Measurements from ENCODE around the gene CST6.
A peak's percentile ranks its signal among the peaks of the same experiment; 100 is the strongest.

CST6 gene, protein sequence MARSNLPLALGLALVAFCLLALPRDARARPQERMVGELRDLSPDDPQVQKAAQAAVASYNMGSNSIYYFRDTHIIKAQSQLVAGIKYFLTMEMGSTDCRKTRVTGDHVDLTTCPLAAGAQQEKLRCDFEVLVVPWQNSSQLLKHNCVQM

DNA sequence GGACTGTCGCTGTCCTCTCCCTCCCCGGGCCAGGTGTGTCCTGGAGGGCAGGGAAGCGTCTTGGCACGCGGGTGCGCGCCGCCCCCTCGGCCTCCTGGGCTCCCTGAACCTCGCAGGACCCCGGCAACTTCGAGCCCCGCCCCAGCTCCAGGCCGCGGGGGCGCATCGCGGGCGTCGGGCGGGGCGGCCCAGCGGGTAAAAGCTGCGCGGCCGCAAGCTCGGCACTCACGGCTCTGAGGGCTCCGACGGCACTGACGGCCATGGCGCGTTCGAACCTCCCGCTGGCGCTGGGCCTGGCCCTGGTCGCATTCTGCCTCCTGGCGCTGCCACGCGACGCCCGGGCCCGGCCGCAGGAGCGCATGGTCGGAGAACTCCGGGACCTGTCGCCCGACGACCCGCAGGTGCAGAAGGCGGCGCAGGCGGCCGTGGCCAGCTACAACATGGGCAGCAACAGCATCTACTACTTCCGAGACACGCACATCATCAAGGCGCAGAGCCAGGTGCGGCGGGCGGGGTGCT, at the start of gene CST6:
Gene CST6, plus strand, starts transcription at position 224 of the 519 bp plus-strand sequence. Its CDS starts 37 bp downstream, at position 261.
- DNase-seq (ENCODE audit: low read depth), result no peak
- no peak within 1 kb of the TSS for H3K4me3 ChIP-seq (replicated peaks; ENCODE audit: low read depth, low read length)
- no peak for TF ChIP-seq CTCF (IDR thresholded peaks at IDR 0.05; ENCODE audit: low read length, missing control alignments)

- no peak for DNase-seq (ENCODE audit: low read depth)
- no peak for TF ChIP-seq CTCF (IDR thresholded peaks at IDR 0.05; ENCODE audit: low read length, missing control alignments)
- peak overlapping the region; percentile 74 for H3K4me3 ChIP-seq (replicated peaks; ENCODE audit: low read depth, low read length)
Measured at GRCh38 chr11:65962141-65962564, 49.7 kb upstream of the CST6 start.

DNA sequence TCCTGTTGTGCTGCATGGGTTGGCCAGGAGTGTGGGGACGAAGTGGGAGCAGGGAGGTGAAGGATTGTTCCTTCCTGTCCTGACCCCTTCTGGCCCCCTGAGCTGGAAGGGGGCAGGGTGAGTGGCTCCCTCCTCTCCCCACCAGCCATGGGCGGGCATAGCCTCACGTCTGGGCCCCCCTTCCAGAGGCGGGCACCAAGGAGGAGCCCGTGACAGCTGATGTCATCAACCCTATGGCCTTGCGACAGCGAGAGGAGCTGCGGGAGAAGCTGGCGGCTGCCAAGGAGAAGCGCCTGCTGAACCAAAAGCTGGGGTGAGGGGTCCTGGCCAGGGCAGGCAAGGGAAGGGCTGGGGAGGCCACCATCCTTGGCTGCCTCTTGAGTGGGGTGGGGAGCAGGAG, 46.9 kb upstream of the CST6 start:
- DNase-seq (ENCODE audit: low read depth), result no peak
- TF ChIP-seq CTCF (IDR thresholded peaks at IDR 0.05; ENCODE audit: low read length, missing control alignments), result no peak
- H3K4me3 ChIP-seq (replicated peaks; ENCODE audit: low read depth, low read length), result no peak overlapping the region

DNA sequence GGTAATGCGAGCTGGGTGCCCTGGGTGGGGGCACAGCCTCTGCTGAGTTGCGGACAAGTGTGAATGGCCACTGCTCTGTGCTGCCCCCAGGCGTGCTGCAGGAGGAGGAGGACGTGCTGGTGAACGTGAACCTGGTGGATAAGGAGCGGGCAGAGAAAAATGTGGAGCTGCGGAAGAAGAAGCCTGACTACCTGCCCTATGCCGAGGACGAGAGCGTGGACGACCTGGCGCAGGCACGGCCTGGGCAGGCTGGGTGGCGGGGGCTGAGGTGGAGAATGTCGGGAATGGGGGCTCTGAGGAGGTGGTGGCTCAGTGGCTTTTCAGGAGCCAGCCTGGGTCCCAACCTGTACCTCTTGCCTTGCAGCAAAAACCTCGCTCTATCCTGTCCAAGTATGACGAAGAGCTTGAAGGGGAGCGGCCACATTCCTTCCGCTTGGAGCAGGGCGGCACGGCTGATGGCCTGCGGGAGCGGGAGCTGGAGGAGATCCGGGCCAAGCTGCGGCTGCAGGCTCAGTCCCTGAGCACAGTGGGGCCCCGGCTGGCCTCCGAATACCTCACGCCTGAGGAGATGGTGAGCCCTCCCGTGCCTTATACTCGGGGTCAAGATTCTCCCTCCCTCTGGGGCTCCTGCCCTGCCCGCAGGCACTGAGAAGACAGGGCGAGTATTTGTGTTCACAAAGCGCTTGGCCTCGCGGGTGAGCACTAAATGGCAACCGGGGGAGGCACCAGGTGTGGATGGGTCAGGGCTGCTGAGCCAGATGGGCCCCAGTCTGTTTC, 45.6 kb upstream of the CST6 start:
- H3K4me3 ChIP-seq (replicated peaks; ENCODE audit: low read depth, low read length), result no peak overlapping the region
- no peak for TF ChIP-seq CTCF (IDR thresholded peaks at IDR 0.05; ENCODE audit: low read length, missing control alignments)
- DNase-seq (ENCODE audit: low read depth), result no peak

DNA sequence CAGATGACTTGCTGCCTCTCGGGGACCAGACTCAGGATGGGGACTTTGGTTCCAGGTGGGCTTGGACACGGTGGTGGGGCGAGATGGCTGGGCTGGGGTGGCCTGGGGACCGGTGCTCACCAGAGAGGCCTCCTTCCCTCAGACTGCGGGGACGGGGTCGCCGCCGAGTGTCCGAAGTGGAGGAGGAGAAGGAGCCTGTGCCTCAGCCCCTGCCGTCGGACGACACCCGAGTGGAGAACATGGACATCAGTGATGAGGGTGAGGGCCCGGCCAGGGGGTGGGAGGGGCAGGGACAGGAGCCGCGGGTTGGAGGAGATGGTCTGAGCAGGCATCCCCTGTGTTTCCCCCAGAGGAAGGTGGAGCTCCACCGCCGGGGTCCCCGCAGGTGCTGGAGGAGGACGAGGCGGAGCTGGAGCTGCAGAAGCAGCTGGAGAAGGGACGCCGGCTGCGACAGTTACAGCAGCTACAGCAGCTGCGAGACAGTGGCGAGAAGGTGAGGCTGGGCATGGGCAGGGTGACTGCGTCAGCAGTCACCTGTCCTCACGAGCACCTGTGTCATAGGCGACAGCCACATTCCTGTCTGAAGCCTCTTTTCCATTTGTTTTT, 44.4 kb upstream of the CST6 start:
- H3K4me3 ChIP-seq (replicated peaks; ENCODE audit: low read depth, low read length), result no peak overlapping the region
- no peak for TF ChIP-seq CTCF (IDR thresholded peaks at IDR 0.05; ENCODE audit: low read length, missing control alignments)

DNA sequence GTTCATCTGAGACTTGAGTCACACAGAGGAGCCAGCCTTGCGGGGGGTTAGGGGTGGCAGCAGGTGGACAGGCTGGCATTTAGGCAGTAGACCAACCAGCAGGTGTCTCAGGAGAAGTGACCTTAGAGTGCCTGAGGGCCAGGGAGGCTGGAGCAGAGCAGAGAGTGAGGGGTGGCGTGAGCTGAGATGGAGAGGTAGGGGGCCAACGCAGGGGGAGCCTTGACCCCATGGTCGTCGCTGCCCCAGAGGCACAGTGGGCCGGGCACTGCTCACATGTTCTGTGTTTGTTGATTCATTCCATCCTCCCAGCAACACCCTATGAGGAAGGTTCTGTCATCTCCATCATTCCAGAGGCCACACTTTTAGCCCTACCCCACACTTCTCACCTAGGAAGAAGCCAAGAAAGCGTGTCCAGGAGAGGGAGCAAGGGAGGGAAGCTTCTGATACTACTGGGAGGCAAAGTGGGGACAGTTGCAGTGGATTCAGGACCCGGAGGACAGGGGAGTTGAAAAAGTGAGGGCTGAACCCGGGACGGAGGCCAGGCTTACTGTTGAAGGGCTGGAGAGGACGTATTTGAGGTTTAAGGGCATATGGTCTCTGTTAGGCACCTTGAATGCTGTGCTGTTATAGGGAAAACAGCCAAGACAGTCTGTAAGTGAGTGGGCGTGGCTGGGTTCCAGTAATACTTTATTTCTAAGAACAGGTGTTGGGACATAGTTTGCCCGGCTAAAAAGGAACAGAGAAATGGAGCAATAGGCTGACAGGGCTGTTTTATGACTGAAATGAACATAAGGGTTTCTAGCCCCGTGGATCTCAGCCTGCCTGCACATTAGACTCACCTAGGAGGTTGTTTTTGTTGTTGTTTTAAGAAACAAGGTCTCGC, 43.0 kb upstream of the CST6 start:
- no peak for DNase-seq (ENCODE audit: low read depth)
- TF ChIP-seq CTCF (IDR thresholded peaks at IDR 0.05; ENCODE audit: low read length, missing control alignments), result no peak
- no peak overlapping the region for H3K4me3 ChIP-seq (replicated peaks; ENCODE audit: low read depth, low read length)

More for the DNA sequence above, 44.4 kb upstream of the CST6 start:
- no peak for DNase-seq (ENCODE audit: low read depth)
